Activated CD8-positive, alpha-beta memory T cell treated with anti-CD3 and anti-CD28 coated beads, Interleukin-2, amount 50 U/mL, for 1 hour (primary cell): ENCODE results near the gene PCID2.

ENCODE experiments used
- DNase-seq: peaks from one replicate; pipeline ENCODE4 v3.0.0-alpha.2; 2020; ENCODE audit errors: extremely low read depth

PCID2 gene

DNA sequence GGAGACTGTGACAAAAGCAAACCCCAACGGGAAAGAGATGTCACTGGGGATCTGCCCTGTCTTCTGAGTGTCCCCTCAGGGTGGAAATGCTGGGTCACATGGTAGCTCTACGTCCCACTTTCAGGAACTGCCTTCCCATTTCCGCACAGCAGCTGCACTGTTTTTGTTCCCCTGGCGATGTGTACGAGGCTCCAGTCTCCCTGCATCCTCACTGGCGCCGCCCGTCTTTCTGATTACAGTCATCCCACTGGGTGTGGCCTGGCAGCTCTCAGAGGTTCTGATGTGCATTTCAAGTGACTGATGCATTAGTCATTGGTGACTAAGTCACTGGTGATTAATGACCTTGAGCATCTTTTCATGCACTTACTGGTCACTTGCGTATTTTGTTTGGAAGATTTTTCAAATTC lies 21.2 kb downstream of the PCID2 start:
- no peak for DNase-seq

DNA sequence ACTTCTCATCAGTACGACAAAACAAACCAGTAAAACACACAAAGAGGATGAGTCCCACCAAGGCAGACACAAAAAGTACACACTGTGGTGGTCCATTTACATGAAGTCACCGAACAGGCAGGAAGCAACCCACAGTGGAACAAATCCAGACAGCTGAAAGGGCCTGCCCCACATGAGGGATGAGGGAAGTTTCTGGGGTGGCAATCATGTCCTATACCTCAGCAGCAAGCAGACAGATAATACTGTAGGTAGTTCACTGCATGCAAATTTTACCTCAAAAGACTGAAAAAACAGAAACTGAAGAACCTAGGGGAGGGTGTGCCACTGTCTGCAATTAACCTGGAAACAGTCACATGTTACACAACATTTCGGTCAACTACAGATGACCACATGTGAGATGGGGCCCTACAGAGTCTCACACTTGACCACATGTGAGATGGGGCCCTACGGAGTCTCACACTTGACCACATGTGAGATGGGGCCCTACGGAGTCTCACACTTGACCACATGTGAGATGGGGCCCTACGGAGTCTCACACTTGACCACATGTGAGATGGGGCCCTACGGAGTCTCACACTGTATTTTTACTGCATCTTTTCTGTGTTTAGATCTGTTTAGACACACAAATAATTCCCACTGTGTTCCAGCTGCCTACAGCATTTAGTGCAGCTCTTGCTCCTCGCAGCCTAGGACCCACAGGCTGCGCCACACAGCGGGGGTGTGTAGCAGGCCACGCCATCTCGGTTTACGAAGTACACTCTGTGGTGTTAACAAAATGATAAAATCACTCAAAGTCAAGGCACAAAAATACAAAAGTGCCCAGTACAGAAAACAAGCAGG lies 22.2 kb downstream of the PCID2 start:
- DNase-seq: no peak

DNA sequence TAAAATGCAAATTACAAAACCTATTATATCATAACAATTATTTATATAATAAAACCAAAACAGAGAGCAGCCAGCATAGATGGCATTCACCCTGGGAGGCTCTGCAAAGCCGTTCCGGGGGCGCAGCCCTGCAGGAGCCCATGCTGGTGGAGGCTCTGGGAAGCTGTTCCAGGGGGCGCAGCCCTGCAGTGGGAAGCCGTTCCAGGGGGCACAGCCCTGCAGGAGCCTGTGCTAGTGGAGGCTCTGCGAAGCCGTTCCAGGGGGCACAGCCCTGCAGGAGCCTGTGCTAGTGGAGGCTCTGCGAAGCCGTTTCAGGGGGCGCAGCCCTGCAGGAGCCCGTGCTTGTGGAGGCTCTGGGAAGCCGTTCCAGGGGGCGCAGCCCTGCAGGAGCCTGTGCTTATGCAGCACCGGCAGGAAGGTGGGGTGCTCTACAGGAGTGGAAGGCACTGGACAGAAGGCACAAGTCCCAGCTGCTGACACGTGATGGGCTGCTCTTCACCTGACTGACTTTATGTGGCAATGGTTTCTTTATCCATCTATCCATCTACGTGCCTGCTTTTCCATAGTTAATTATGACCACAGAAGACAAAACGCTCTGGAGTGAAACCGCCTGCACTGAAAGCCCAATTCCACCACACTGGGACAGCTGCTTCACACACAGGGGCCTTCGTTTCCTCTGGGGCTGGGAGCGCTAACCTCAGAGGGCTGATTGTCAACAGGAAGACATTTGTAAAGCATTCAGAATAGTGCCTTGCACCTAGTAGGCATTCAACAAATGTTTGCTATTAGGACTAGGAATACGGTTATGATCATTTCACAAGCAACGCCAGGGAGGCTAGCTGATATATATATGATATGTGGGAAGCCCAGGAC lies 23.7 kb downstream of the PCID2 start:
- peak; percentile 17 for DNase-seq

DNA sequence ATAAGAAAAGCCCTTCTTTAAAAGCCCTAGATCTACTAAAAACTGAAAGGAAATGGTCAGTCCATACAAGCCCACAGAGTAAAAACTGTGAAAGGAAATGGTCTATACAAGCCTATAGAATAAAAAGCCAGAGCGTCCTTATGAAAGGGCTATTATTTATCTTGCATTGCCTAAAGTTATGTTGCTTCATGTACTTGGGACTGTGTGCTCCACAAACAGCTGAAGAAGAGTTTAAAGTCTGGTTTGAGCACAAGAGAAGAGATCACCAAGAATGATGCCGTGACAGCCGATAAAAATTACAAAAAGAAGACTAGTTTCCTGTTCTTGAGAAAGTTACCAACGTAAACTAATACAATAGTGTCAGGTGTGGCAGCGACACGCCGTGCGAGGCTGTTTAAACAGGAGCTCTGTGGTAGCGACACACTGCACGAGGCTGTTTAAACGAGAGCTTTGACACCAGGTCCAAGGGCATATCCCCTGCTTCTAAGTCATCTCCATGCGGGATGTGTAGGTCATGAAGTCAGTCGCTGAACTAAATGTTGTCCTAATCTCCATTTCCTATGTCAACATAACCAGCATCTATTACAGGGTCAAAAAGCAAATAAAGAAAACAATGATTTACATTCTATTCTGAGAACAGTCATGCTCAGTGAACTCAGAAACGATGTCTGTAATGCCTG lies 24.9 kb downstream of the PCID2 start:
- DNase-seq: no peak

DNA sequence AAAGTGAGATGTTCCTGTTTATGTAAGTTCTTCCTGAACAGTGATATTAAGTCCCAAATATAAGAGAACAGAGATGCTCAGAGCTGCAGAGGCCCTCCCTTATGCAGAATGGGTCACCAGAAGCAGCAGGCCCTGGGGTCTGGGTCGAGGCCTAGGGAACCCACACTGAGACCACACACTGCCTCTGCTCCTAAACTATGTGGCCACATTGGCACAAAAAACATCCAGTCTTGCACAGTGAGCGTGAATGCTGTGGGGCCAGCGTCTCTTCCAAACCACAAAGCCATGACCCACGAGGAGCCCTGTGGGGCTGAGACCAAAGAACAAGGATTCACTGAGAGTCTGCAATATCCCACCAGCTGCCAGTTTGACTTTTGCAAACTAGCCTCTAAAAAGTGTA lies 26.4 kb downstream of the PCID2 start:
- DNase-seq: no peak

DNA sequence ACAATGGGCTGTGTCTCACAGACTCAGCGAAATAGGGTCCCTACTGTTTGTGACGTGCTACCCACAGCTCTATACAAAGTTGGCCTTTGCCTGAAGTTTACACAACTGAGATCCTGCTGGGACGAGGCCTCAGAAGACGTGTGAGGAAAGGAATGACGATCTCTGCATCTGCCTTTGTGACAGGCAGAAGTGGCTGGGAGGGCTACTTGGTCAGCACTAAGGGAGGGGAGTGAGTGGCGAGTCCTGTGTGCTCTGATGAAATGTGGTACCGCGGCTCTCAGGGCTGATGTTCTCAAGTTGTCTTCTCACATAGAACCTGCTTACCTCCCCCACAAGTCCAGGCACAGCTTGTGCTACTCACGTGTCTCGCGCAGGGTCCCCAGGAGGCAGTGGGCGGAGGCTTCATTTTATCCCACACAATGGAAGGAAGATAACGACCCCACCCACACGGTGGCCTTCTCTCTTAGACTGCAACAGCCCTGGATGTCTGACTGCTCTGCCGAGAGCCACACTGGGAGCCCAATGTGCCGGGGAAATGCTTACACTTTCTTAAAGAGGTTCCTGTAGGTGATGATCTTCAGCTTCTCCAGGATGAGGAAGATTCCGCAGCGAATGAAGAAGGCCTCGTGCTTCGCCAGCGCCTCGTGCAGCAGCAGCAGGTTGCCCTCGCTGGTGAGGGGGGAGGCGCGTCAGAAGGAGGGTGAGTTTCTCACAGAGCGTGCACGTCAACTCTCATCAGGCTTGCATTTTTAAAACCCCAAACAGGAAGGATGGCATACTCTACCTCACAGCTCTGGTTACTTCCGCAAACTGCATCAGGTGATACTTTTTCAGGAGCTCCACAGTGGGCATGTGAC lies 28.9 kb downstream of the PCID2 start:
- DNase-seq: no peak

DNA sequence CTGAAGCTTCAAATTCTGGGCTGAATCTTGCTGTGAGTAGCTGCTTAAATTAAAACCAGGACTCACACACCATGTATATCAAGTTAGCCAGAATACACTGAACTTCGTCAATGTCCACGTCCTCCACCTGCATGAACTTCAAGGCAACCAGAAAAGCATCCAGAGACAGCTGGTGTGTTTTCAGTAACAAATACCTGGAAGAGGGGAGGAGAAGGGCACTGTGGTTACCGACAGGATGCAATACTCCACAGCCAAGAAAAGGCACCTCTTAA lies 29.6 kb downstream of the PCID2 start:
- no peak for DNase-seq

DNA sequence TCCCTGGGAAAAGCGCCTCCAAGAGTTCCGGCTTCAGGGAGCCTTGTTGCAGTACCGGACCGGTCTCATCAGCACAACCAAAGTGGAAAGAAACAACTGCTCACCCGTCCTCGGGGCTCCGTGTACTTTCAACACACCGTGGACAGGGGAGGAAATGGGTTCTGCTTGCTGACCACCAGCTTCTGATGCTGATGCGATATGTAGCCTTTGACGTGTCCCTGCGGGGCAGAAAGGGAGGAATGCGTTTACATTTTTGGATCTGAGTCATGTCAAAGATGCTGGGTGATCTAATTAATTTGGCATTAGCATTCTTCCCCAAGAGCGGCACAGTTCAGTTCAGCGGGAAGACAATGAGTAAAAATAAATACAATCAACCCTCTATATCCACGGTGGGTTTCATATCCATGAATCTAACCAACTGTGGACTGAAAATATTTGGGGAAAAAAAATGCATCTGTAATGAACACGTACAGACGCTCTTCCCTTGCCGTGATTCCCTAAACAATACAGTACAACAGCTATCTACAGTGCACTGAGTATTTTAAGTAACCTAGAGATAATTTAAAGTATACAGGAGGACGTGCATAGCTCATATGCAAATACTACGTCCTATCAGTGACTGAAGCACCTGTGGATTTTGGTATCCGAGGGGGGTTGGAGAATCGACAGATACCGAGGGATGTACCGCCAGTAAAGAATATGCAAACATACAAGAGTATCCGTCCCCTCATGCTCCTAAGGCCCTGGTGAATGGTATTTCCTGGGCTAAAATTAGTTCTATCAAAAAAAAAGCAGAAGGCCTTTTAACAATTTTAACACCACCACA lies 30.2 kb downstream of the PCID2 start:
- no peak for DNase-seq

DNA sequence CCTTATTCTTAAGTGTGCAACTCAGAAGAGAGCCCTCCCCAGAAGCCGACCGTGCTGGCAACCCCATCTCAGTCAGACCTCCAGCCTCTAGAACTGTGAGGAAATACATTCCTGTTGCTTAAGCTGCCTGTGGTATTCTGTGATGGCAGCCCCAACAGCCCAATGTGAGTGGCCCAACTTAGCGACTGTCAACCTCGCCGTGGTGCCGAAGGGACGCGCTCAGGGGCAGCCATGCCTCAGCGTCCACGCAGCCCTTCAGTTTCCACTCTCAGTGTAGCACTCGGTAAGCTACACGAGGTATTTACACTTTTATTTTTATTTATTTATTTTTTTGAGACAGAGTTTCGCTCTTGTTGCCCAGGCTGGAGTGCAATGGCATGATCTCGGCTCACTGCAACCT lies 31.6 kb downstream of the PCID2 start:
- DNase-seq: no peak

DNA sequence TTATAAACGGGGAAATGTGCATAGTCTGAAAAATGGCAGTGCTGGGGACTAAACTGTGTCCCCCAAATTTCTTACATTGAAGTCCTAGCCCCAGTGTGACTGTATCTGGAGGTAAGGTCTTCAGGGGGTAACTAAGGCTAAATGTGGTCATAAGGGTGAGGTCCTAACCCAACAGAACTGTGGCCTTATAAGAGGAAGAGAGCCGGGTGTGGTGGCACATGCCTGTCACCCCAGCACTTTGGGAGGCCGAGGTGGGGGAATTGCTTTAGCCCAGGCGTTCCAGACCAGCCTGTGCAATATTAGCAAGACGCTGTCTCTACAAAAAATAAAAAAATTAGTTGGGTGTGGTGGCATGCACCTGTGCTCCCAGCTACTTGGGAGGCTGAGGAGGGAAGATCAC lies 32.2 kb downstream of the PCID2 start:
- DNase-seq: peak; percentile 42

DNA sequence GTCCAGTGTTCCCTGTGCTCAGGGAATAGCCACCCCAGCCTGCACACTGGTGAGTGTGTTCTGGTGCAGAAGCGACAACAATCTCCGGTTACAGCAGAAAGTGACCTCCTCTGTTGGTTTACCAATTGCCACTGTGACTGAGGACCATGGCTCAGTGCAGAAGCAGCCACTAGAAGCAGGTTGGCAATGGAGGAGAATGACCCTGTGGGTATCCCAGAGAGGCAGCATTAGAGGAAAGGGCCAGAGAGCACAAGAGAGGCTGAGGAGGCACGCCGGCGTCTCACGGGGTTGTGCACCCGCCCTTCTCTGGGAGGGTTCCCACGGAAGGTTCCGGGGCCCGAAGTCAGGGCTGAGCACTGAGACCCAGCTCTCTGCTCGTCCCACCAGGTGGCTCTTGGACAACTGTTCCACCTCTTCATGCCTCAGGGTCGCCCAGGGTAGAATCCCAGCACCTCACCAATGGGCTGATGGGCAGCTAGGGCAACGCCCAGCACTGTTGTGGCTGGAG lies 36.0 kb downstream of the PCID2 start:
- no peak for DNase-seq

DNA sequence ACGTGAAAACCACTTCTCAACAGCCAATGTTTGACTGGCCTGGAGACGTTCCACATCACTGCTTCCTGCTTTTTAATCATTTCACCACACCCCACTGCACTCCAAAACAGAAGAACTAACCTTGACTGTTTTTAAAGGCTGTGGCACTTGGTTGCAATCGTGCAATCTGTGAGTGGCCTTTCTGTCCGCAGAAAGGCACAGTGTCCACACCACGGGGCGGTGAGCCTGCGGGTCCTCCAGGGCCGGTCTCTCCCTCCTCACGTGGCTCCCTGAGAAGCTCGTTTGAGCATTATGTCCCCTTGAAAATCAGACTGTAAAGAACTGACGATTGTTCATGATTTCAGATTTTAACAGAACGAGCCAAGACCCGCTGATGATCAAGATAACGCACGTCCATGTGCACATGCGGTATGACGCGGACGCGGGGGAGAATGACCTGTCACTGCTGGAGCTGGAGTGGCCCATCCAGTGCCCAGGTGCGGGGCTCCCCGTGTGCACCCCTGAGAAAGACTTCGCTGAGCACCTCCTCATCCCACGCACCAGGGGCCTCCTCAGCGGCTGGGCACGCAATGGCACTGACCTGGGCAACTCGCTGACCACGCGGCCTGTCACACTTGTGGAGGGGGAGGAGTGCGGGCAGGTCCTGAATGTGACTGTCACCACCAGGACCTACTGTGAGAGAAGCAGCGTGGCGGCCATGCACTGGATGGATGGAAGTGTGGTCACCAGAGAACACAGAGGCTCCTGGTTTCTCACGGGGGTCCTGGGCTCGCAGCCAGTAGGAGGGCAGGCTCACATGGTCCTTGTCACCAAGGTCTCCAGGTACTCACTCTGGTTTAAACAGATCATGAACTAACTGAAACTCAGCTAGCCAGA lies 37.0 kb downstream of the PCID2 start:
- DNase-seq: no peak

DNA sequence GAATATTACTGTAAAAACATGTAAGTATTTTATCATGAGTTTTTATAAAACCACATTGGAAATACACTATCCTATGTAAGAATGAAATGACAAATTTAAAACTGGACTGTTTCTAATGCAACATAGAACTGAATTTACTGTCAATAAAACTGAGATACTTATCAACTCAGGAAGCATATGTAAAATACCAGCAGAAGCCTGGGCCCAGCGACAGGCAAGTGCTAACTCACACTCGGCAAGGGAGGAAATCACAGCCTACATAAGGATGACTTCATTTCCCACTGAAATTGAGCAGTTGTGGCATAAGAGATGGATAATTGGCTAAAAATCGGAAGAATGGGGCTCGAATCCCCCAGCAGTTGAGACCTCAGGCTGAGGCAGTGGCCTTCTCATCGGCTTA lies 38.0 kb downstream of the PCID2 start:
- no peak for DNase-seq

DNA sequence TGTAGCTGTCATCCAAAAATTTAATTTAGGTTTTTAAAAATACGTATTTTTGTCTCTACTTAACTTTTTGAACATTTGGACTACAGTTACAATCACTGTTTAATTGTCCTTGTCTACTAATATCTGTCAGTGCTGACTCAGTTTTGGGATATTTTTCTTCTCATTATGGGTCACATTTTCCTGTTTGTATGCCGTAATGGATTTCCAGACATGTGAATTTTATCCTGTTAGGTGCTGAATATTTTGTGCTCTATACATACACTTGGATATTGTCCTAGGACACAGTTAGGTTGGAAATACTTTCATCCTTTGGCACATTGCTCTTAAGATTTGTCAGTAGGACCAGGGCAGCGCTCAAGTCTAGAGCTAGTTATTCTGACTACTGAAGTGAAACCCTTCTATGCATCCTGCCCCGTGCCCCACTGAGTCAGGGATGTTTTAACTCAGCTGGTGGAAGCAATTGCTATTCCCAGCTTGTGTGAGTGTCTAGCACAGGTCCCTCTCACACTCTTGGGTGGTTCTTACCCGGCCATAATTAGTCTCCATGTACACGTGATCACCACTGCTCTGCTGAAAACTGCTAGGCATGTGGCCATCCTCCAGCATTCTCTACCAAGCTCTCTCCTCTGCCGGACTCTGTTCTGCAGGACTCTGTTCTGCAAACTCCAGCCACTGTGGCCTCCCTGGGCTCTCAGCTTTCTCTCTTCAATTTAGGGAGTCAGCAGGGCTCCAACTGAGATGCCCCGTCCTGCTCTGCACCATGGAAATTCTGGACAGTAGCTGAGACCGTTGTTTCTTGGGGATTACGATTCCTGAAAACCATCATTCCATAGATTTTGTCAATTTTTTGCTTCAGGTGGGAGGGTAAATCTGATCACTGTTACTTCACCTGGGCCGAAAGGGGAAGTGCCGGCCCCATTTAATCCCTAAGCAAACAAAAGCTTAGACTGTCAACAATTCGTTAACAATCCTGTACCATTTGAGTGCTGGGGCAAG lies 38.9 kb downstream of the PCID2 start:
- no peak for DNase-seq

DNA sequence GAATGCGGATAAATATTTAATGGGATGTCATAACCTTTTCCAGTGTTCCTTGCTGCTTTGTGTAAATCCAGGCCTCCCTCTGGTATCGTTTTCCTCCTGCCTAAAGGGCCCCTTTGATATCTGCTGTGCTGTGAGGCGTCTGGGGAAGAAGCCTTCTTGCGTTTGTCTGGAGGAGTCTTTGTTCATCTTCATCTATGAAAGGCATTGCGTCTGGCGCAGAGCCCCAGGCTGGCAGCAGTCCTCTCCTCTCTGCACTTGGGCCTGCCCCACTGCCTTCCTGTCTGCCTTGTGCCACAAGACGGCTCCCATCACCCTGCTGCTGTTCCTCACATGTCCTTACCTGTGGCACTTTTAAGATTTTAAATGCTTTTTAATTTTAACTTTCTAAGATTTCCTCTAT lies 40.3 kb downstream of the PCID2 start:
- no peak for DNase-seq

DNA sequence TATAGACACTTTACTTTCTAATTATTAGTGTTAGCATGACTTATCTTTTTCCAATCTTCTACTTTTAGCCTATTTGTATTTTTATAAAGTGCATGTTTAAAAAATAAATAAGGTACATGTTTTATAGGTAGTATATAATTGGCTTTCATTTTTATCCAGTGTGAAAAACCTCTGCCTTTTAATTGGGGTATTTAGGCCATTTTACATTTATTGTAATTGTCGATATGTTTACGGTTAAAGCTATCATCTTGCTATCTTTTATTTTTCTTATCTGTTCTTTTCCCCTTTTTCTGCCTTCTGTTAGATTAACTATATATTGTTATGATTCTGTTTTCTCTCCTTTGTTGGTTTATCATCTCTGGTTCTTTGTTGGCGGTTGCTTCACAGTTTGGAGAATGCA lies 40.9 kb downstream of the PCID2 start:
- no peak for DNase-seq

DNA sequence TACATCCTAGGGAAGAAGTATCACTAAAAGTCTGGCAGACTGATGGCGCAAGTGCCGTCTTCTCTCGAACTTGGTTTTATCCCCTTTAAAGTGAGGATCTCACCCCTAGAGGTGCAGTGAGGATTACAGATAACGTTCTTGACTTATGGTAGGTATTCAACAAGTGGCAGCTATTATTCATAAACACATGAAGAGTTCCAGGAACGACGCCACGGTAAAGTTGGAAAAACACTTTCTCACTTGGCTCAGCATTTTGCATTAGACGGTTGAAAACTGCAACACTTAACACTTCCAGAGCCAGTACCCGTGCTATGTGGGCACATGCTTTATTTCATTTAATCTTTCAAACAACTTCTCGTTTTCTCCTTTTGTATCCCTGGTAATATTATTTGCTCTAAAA lies 41.3 kb downstream of the PCID2 start:
- no peak for DNase-seq

DNA sequence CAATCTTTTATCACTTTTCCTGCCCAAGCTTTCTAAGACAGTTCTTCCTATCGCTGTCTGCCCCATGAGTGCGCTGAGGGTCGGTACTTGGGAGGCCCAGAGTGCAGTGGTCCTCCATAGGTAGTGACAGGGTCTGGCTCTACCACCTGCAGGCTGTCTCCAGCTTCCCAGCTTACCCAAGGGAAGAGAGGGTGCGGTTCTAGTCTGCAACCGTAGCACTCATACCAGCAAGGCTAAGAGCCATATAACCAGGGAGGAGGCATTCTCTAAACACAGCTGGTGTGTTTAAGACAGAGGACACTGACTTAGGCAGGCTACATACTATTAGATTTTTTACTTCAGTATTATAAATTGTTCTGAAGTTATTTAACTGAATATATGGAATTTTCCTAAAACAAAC lies 41.8 kb downstream of the PCID2 start:
- no peak for DNase-seq
